Measurements from ENCODE around the gene NMS.
"Not testable (repeated sequence)": the region's sequence is repeated elsewhere in the genome, so short reads cannot be mapped to it uniquely, and the experiment has no call there.

The NMS gene, protein sequence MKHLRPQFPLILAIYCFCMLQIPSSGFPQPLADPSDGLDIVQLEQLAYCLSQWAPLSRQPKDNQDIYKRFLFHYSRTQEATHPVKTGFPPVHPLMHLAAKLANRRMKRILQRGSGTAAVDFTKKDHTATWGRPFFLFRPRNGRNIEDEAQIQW

GRCh38 chr2:100470182-100470581 is at the start of gene NMS:
NMS (plus strand) TSS chr2:100470482; CDS start chr2:100470489, 7 bp downstream.
- DNase-seq (ENCODE audit: low read depth): no peak

DNA sequence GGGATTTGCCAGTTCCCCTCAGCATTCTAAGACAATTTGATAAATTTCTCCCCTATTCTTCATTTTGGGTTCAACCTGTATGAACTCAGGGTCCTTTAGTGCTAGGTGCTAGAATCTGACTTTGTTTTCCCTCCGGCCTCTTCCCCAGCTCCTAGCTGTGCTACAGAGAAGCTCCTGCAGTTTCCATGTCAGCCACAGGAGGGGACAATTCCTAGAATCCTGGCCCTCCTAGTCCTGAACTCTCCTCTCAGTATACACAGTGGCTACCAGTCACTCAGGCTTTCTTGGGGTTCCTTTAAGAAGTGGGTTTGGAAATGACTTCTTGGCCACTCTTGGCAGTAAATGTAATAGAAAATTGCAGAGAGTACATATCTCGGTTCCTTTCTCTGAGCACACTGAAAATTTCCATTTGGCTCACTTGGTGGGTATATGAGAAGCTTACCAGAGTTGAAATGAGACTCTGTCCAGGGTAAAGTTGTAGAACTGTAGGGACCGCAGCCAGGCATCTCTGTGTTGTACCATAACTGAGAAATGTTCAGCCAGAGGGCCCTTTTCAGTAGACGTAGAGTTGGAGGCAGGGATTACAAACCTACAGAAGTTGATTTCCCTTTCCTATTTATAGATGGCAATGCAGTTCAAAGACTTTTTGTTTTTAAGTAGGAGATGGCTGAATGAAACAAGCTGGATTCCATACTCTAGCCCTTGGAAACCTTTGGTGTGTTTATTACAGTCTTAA is 47.8 kb upstream of the NMS start:
- no peak for DNase-seq (ENCODE audit: low read depth)

GRCh38 chr2:100423631-100424030 is 46.7 kb upstream of the NMS start:
- DNase-seq (ENCODE audit: low read depth): no peak

DNA sequence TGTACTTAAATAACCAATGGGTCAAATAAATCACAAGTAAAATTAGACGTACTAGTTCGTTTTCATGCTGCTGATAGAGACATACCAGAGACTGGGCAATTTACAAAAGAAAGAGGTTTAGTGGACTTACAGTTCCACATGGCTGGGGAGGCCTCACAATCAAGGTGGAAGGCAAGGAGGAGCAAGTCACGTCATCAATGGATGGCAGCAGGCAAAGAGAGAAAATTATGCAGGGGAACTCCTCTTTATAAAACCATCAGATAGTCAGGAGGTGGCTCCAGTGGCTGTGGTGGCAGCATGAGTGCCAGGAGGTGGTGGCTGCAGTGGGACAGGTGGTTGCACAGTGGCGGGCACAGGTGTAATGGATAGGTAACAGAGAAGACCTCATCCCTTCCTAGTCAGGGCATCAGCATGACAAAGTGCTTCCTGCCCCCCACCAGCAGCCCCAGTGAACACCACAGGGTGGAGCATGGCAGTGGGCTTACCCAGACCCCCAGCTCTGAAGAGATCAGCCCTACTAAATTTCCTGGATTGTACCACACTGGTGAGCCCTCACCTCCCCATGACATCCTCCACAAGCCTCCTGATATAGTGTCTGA is 45.9 kb upstream of the NMS start:
- DNase-seq (ENCODE audit: low read depth): no peak

DNA sequence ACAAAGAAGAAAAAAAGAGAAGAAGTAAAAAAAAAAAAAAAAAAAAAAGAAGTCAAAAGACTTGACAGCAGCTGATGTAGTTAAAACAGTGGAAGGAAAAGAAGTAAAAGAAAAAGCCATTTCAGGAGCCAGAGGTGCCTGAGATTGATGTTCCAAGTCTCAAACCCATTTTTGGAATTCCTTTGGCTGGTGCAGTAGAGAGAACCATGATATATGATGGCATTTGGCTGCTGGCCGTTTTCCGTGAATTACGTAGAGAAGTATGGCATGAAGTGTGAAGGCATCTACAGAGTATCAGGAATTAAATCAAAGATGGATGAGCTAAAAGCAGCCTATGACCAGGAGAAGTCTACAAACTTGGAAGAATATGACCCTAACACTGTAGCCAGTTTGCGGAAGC is 45.2 kb upstream of the NMS start:
- DNase-seq (ENCODE audit: low read depth): no peak

DNA sequence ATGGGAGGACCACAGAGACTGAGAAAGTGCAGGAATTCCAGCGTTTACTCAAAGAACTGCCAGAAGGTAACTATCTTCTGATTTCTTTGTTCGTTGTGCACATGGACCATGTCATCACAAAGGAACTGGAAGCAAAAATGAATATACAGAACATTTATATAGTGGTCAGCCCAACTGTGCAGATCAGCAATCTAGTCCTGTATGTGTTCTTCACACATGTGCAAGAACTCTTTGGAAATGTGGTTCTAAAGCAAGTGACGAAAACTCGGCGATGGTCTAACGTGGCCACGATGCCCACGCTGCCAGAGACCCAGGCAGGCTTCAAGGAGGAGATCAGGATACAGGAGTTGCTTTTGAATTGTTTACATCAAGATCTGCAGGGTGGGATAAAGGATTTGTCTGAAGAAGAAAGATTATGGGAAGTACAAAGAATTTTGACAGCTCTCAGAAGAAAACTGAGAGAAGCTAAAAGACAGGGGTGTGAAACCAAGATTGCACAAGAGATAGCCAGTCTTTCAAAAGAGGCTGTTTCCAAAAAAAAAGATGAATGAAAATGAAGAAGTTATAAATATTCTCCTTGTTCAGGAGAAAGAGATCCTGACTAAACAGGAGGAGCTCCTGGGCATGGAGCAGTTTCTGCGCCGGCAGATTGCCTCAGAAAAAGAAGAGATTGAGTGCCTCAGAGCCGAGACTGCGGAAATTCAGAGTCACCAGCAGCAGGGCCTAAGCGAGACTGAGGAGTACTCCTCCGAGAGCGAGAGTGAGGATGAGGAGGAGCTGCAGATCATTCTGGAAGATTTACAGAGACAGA is 44.5 kb upstream of the NMS start:
- DNase-seq (ENCODE audit: low read depth): no peak

- DNase-seq (ENCODE audit: low read depth): no peak
Measured at GRCh38 chr2:100426384-100426720, 43.9 kb upstream of the NMS start.

DNA sequence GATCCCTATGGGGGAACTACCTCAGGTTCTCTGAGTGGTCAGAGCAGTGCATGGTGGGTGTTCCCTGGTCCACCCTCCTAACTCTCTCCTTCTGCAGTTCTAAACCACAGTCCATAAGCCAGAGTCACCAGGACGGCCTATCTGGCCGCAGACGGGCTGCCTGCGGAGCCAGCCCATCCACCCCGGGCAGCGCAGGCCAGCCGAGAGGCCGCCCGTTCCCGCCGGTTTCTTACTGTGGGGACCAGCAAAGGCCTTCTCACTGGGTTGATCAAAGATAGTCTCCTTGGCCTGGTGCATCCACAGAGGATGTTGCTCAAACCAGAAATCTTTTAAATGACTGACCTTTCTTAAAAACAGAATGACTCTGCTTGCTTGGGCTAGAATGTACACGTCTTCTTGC is 43.2 kb upstream of the NMS start:
- DNase-seq (ENCODE audit: low read depth): no peak

GRCh38 chr2:100427627-100428258 is 42.5 kb upstream of the NMS start:
- DNase-seq (ENCODE audit: low read depth): no peak

- DNase-seq (ENCODE audit: low read depth): no peak
Measured at GRCh38 chr2:100429726-100430125, 40.6 kb upstream of the NMS start.

DNA sequence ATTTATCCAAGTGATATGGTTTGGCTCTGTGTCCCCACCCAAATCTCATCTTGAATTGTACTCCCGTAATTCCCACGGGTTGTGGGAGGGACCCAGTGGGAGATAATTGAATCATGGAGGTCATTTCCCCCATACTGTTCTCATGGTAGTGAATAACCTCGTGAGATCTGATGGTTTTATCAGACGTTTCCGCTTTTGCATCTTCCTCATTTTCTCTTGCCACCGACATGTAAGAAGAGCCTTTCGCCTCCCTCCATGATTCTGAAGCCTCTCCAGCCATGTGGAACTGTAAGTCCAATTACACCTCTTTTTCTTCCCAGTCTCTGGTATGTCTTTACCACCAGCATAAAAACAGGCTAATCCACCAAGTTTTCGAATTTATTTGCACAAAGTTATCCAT is 32.5 kb upstream of the NMS start:
- no peak for DNase-seq (ENCODE audit: low read depth)

GRCh38 chr2:100446696-100447095 is 23.6 kb upstream of the NMS start:
- DNase-seq (ENCODE audit: low read depth): peak; percentile 6

GRCh38 chr2:100451092-100451491 is 19.2 kb upstream of the NMS start:
- no peak for DNase-seq (ENCODE audit: low read depth)

DNA sequence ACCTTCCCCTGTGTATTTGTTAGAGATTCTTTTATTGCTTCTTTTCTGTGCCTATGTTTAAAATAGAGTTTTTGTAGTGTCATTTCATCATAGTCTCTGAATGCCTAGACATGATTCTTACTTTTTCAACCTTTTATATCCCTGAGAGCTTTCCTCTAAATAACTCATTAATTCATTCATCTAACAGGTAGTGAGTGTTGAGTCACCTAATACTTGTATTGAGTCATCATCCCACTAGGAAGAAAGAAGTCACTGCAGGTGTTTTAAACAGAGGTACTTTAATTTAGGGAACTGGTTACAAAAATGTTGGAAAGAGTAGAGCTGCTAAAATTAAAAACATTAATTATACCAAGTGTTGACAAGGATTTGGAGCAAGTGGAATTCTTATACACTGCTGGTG is 18.5 kb upstream of the NMS start:
- no peak for DNase-seq (ENCODE audit: low read depth)

DNA sequence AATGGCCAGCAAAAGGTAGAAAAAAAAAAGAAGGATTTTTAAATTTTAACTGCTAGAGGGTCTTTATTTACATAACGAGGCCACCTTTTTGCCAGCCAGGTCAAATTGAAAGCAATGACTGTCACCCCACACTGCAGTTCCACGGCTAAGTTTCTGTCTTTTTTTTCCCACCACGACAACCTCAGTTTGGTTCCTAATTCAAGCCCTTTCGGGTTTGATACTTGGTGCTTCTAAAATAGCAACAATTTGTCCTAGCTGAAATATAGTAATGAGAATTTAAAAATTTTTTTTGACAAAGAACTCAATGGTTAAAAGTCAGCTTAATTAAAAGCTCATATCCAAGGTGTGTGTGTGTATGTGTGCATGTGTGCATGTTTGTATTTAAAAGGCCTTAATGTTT is 16.4 kb upstream of the NMS start:
- no peak for DNase-seq (ENCODE audit: low read depth)

DNA sequence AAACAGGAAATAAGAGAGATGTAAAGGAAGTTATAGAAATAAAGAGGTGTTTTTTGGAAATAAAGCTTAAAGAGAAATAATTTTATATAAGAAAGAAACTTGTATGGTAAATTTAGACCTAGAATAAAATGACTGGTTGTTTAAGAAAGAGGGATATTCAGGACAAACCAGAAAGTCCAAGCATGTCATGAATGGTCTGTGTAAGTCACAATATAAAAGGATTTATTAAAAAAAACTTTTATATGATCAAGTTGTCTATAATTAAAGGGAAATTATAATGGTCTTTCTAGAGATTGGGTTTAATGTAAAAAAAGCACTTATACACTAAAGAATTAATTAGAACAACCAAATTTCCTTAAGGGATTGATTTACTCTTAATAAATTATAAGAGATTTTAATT is 13.9 kb upstream of the NMS start:
- not testable (repeated sequence) for DNase-seq (ENCODE audit: low read depth)

DNA sequence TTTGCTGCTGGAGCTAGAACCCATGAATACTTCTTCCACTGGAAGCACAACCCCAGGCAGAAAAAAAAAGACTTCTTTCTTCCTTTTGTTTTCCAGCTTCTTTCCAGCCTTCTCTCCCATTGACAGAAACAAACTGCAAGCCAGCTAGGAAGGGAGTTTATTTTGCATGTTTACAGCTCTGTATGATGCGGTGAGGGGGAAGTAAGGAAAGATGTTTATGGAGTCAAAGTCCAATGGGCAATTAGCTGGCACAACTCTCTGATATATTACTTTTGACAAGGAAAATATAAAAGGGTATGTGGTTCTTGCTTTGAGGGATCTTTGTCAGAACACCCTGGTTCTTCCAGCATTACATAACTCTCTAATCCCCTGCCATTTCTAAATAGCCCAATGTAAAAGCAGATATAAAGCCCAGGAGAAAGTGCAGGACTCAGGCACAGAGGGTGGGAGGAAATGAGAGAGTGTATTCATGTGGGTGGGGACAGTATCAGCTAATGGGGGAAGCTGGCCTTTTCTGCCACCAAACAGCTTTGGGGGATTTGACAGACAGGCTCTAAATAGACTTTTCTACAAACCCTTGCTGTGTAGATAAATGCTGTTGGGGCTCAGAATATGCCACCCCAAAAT is 9.3 kb upstream of the NMS start:
- DNase-seq (ENCODE audit: low read depth): no peak

GRCh38 chr2:100470898-100471514 is 724 bp downstream of the NMS start:
- DNase-seq (ENCODE audit: low read depth): no peak

GRCh38 chr2:100476606-100477005 is 6.3 kb downstream of the NMS start:
- DNase-seq (ENCODE audit: low read depth): no peak

- DNase-seq (ENCODE audit: low read depth): no peak
Measured at GRCh38 chr2:100482741-100483140, 12.5 kb downstream of the NMS start.

DNA sequence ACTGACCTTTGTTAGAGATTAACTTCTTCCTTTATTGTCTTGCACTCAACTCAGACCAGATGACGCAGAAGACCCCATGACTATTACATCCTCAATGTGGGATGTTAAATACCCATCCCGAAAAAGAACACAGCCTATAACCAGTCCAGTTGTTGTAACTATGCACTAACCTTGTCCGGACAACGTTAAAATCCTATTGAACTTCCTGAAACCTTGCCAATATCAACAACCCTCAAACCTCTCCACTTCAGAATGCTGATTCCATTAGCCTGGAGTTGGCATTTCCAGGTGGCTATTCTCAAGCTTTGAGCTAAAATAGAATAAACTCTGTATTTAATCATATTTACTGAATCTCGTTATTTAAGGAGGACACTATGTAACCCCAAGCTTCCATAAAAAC is 13.6 kb downstream of the NMS start:
- DNase-seq (ENCODE audit: low read depth): no peak

DNA sequence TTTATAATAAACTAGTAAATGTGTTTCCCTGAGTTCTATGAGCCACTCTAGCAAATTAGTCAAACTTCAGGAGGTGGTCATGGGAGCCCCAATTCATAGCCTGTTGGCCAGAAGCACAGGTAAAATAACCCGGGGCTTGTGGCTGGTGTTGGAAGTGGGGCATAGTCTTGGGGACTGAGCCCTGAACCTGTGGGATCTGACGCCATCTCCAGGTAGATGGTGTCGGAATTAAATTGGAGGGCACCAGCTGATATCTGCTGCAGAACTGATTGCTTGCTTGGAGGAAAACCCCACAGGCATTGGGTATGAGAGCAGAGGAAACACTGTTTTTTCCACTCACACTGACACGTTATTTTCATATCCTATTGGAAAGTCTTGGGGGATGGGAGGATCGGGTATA is 14.1 kb downstream of the NMS start:
- no peak for DNase-seq (ENCODE audit: low read depth)

Measured in stromal cell of bone marrow (primary cell).